Progenitor cell of endocrine pancreas (in vitro differentiated cells): Measurements from ENCODE around the gene EEF2K. TPM values are rescaled to one million over a fixed set of nuclear protein-coding genes. Genes with fewer than 3 reads are reported as not detected.
"Not testable (repeated sequence)": the region's sequence is repeated elsewhere in the genome, so short reads cannot be mapped to it uniquely, and the experiment has no call there.

ENCODE experiments used
- DNase-seq: peaks from one replicate; pipeline ENCODE4 v3.0.0; 2021; ENCODE audit warnings: low spot score; ENCODE audit not compliant: unreplicated experiment
- H3K27ac Mint-ChIP-seq: 2 replicates; pipeline ENCODE4 v1.8.0; 2021; ENCODE audit warnings: mild to moderate bottlenecking, moderate library complexity, mixed read lengths
- H3K27me3 Mint-ChIP-seq: 2 replicates; pipeline ENCODE4 v1.8.0; 2021; ENCODE audit warnings: mixed read lengths
- H3K36me3 Mint-ChIP-seq: 2 replicates; pipeline ENCODE4 v1.8.0; 2022; ENCODE audit warnings: mixed read lengths; ENCODE audit not compliant: insufficient read depth
- H3K4me1 Mint-ChIP-seq: 2 replicates; pipeline ENCODE4 v1.8.0; 2021; ENCODE audit warnings: low read depth, mixed read lengths
- H3K4me3 Mint-ChIP-seq: 2 replicates; pipeline ENCODE4 v1.8.0; 2021; ENCODE audit warnings: low read depth, mild to moderate bottlenecking, moderate library complexity, mixed read lengths
- H3K9me3 Mint-ChIP-seq: 2 replicates; pipeline ENCODE4 v1.8.0; 2021; ENCODE audit warnings: low read depth, mixed read lengths
- total RNA-seq: library from RNA; stranded (reverse); gene quantifications from 2 replicates; pipeline ENCODE4 v1.2.1, GENCODE V29; 2021
- TF ChIP-seq, protein P1 (sequence below): fragments of 200-600 bp; sonication (generic); IDR thresholded peaks from one replicate; pipeline ENCODE4 v1.5.0; 2021; ENCODE audit warnings: antibody characterized with exemption, mild to moderate bottlenecking; ENCODE audit not compliant: unreplicated experiment

EEF2K gene
- total RNA-seq, 1 donor from 2014 or later = 15.4 TPM

DNA sequence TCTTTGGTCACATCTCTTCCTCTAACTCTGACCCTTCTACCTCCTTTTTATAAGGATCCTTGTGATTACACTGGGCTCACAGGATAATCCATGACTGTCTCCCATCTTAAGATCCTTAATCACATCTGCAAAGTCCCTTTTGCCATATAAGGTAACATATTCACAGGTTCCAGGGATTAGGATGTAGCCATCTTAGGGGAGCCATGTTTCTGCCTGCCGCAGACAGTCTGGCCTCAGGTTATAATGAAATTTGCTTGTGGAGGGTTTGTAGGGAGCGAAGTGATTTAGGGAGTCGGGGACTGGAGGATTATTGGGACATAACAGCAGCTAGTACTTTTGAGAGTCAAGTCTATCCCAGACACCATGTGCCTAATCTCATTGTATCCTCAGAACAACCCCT is 7.7 kb downstream of the EEF2K start:
- peaks cover 4% of the 10 kb centered on the region for H3K9me3 Mint-ChIP-seq
- no peaks in the 10 kb centered on the region for H3K4me1 Mint-ChIP-seq
- peaks cover 3% of the 10 kb centered on the region for H3K36me3 Mint-ChIP-seq
- no peak overlapping the region for H3K4me3 Mint-ChIP-seq
- no peaks in the 10 kb centered on the region for H3K27me3 Mint-ChIP-seq
- no peak overlapping the region for H3K27ac Mint-ChIP-seq
- TF ChIP-seq, protein P1, sequence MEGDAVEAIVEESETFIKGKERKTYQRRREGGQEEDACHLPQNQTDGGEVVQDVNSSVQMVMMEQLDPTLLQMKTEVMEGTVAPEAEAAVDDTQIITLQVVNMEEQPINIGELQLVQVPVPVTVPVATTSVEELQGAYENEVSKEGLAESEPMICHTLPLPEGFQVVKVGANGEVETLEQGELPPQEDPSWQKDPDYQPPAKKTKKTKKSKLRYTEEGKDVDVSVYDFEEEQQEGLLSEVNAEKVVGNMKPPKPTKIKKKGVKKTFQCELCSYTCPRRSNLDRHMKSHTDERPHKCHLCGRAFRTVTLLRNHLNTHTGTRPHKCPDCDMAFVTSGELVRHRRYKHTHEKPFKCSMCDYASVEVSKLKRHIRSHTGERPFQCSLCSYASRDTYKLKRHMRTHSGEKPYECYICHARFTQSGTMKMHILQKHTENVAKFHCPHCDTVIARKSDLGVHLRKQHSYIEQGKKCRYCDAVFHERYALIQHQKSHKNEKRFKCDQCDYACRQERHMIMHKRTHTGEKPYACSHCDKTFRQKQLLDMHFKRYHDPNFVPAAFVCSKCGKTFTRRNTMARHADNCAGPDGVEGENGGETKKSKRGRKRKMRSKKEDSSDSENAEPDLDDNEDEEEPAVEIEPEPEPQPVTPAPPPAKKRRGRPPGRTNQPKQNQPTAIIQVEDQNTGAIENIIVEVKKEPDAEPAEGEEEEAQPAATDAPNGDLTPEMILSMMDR = no peak
- no peak for DNase-seq

DNA sequence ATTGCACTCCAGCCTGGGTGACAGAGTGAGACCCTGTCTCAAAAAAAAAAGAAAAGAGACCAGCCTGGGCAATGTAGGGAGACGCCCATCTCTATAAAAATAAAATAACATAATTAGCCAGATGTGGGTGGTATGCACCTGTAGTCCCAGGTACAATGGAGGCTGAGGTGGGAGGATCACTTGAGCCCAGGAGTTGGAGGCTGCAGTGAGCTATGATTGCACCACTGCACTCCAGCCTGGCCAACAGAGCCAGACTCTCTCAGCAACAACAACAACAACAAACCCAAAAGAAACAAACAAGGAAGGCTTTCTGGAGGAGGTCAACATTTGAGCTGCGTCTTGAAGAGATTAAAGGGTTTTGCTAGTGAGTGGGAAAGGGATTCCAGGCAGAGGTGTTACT is 8.3 kb downstream of the EEF2K start:
- Mint-ChIP-seq H3K9me3 (peaks cover 4% of the 10 kb centered on the region), H3K4me1 (no peaks in the 10 kb centered on the region), H3K4me3 (no peak overlapping the region), H3K36me3 (peaks cover 3% of the 10 kb centered on the region), H3K27me3 (no peaks in the 10 kb centered on the region), H3K27ac (no peak overlapping the region)
- TF ChIP-seq, protein P1 = no peak
- no peak for DNase-seq

DNA sequence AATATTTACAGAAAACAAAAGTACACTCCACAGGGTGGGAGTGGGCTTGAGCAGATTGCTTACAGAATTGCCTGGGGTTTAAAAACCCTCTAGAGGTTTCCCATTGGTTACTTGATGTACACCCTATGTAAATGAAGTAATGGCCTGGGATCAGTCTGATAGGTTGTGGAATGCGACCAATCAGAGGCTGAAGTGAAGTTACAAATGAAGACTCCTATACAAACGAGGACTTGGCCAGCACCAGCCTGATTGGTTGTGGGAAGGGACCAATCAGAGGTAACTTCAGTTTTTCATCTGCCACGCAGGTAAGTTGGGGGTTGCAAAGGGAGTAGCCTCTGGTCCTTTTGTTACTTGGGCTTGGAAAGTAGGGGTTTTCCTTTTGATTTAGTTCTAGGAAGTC is 8.8 kb downstream of the EEF2K start:
- Mint-ChIP-seq H3K27me3 (no peaks in the 10 kb centered on the region), H3K4me3 (no peak overlapping the region), H3K36me3 (peaks cover 3% of the 10 kb centered on the region), H3K27ac (no peak overlapping the region), H3K9me3 (peaks cover 4% of the 10 kb centered on the region), H3K4me1 (no peaks in the 10 kb centered on the region)
- DNase-seq = no peak
- TF ChIP-seq, protein P1 = no peak

DNA sequence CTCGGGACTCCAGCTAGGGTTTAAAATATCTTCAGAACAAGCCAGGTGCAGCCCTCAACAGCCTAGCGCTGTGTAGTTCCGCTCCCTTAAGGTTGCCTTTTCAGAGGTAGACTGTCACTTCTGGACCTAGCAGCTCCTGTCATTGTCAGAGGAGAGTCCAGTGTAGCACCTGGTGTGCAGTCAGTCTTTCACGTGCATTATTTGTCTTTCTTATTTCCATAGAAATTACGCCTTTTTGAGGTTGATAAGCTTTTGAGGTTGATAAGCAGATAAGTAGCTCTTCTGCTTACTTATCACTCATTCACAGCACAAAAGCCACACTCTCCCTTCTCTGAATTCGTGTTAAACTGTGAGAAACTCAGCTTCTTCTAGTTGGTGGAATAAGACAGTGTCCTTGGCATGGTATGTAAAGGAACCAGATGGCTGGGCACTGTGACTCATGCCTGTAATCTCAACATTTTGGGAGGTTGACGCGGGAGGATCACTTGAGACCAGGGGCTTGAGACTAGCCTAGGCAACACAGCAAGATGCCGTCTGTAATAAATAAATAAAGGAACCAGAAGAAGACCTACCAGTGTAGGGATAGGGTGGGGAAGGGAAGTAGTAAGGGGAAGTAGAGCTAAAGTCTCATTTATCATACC is 10.2 kb downstream of the EEF2K start:
- Mint-ChIP-seq H3K4me3 (no peak overlapping the region), H3K9me3 (peaks cover 4% of the 10 kb centered on the region), H3K27ac (no peak overlapping the region), H3K4me1 (no peaks in the 10 kb centered on the region), H3K36me3 (peaks cover 1% of the 10 kb centered on the region), H3K27me3 (no peaks in the 10 kb centered on the region)
- TF ChIP-seq, protein P1 = no peak
- no peak for DNase-seq

DNA sequence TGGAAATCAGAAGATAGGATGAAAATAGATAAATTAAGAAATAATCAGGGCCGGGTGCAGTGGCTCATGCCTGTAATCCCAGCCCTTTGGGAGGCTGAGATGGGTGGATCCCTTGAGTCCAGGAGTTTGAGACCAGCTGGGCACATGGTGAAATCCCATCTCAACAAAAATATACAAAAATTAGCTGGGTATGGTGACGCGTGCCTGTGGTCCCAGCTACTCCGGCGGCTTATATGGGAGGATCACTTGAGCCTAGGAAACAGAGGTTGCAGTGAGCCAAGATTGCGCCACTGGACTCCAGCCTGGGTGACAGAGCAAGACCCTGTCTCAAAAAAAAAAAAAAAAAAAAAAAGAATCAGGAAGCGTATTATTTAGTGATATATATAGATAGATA is 10.8 kb downstream of the EEF2K start:
- not testable (repeated sequence) for H3K4me1 Mint-ChIP-seq, H3K36me3 Mint-ChIP-seq, H3K4me3 Mint-ChIP-seq, H3K27ac Mint-ChIP-seq, H3K27me3 Mint-ChIP-seq, H3K9me3 Mint-ChIP-seq, DNase-seq
